Ishikawa (cell line): ENCODE measurements around the gene PTPRD.

Experiments used
- CREB1 ChIP-seq: IDR thresholded peaks from 2 replicates; pipeline ENCODE4 v1.6.1; 2012; ENCODE audit warnings: low read depth
- EGR1 ChIP-seq: IDR thresholded peaks from 2 replicates; pipeline ENCODE4 v1.6.1; 2012
- EP300 ChIP-seq: IDR thresholded peaks from 2 replicates; pipeline ENCODE4 v1.6.1; 2012; ENCODE audit warnings: borderline replicate concordance
- FOXM1 ChIP-seq: IDR thresholded peaks from 2 replicates; pipeline ENCODE4 v1.6.1; 2012; ENCODE audit warnings: low read depth, borderline replicate concordance
- MAX ChIP-seq: IDR thresholded peaks from 2 replicates; pipeline ENCODE4 v1.6.1; 2012
- RAD21 ChIP-seq: IDR thresholded peaks from 2 replicates; pipeline ENCODE4 v1.6.1; 2012; ENCODE audit warnings: low read depth
- REST ChIP-seq: IDR thresholded peaks from 2 replicates; pipeline ENCODE4 v1.6.1; 2012; ENCODE audit warnings: low read depth, mild to moderate bottlenecking
- TAF1 ChIP-seq: IDR thresholded peaks from 2 replicates; pipeline ENCODE4 v1.6.1; 2012; ENCODE audit warnings: low read depth, mild to moderate bottlenecking
- TEAD4 ChIP-seq: IDR thresholded peaks from 2 replicates; pipeline ENCODE4 v1.6.1; 2012
- TF ChIP-seq, protein P1 (sequence below): IDR thresholded peaks from 2 replicates; pipeline ENCODE4 v1.6.1; 2012

DNA sequence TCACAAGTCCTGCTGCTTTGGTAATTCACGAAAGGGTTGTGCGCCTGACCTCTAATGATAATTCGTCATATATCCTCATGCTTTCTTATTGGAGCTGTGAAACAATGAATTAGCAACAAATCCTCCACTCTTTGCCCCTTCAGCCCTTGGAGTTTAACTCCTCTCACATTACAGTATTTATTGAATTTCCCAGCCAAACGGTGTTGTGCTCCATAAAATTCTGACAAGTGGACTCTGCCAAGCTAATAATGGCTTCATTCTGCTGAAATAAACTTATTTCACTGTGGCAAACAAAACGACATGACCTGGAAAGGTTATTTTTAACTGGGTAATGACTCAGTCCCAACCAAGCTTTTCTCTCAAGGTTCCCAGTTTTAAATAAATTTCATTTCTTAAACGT lies 1828.9 kb downstream of the PTPRD start:
- TF ChIP-seq MAX (no peak), EP300 (no peak), REST (no peak), FOXM1 (no peak), EGR1 (no peak), CREB1 (no peak), RAD21 (no peak), TAF1 (no peak), TEAD4 (no peak)
- TF ChIP-seq, protein P1, sequence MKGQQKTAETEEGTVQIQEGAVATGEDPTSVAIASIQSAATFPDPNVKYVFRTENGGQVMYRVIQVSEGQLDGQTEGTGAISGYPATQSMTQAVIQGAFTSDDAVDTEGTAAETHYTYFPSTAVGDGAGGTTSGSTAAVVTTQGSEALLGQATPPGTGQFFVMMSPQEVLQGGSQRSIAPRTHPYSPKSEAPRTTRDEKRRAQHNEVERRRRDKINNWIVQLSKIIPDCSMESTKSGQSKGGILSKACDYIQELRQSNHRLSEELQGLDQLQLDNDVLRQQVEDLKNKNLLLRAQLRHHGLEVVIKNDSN, result no peak
